ENCODE results near the gene TBCD. TPM values are rescaled to one million over a fixed set of nuclear protein-coding genes. Genes with fewer than 3 reads are reported as not detected.

TBCD gene
- polyA plus RNA-seq, 1 experiment, result 38.6 TPM

DNA sequence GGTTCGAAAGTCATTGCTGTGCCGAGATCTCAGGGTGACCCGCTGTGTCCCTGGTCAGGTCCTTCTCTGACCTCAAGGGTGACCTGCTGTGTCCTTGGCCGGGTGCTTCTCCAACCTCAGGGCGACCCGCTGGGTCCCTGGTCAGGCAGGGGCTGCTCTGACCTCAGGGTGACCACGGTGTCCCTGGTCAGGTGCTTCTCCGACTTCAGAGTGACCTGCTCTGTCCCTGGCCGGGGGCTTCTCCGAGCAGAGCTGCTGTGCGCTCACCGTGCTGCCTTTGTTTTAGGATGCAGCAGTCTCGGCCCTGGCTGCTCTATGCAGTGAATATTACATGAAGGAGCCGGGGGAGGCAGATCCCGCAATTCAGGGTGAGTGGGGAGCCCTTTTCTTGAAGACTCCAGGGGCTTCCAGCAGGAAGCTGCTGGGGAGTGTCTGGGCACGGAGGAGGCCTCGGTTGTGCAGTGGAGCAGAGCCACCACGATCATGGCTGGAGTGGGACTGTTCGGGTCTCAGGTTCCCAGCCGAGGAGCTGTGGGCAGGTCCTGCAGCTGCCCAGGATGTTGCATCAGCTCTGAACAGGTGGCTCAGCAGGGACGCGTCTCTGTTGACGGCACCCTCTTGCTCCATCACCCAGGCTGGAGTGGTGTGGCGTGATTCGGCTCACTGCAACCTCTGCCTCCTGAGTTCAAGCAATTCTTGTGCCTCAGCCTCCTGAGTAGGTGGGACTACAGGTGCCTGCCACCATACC lies 171.7 kb downstream of the TBCD start:
- Histone ChIP-seq H3K36me3 (ENCODE audit: control insufficient read depth, insufficient read depth, low read length) (peaks cover 11% of the 10 kb centered on the region), H3K4me3 (ENCODE audit: low read depth, low read length) (no peak overlapping the region), H3K27me3 (ENCODE audit: control insufficient read depth, insufficient read depth, low read length) (no peaks in the 10 kb centered on the region)
- TF ChIP-seq, protein P1, sequence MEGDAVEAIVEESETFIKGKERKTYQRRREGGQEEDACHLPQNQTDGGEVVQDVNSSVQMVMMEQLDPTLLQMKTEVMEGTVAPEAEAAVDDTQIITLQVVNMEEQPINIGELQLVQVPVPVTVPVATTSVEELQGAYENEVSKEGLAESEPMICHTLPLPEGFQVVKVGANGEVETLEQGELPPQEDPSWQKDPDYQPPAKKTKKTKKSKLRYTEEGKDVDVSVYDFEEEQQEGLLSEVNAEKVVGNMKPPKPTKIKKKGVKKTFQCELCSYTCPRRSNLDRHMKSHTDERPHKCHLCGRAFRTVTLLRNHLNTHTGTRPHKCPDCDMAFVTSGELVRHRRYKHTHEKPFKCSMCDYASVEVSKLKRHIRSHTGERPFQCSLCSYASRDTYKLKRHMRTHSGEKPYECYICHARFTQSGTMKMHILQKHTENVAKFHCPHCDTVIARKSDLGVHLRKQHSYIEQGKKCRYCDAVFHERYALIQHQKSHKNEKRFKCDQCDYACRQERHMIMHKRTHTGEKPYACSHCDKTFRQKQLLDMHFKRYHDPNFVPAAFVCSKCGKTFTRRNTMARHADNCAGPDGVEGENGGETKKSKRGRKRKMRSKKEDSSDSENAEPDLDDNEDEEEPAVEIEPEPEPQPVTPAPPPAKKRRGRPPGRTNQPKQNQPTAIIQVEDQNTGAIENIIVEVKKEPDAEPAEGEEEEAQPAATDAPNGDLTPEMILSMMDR (IDR thresholded peaks at IDR 0.05; ENCODE audit: insufficient read depth, low read depth, low read length), result no peak
- DNase-seq (ENCODE audit: low read depth), result no peak
- ChIA-PET CTCF (no interaction called here), POLR2A (no interaction called here)

DNA sequence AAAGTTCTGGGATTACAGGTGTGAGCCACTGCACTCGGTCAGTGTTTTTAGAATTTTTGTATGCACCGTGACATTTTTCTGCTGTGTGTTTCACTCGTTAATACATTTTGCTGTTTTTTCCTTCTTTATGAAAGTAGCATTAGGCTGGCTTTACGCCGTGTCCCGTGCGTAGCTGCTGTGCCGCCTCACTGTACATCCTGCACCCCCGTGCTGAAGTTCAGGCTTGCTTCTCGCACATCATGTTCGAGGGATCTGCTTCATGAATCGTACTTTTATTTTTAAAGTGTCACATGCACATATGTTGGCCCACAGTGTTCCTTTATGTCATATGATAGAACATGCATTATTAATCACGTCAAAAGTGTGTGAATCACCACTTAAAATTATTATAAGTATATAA lies 172.3 kb downstream of the TBCD start:
- Histone ChIP-seq H3K4me3 (ENCODE audit: low read depth, low read length) (no peak overlapping the region), H3K27me3 (ENCODE audit: control insufficient read depth, insufficient read depth, low read length) (no peaks in the 10 kb centered on the region), H3K36me3 (ENCODE audit: control insufficient read depth, insufficient read depth, low read length) (peaks cover 13% of the 10 kb centered on the region)
- no peak for DNase-seq (ENCODE audit: low read depth)
- ChIA-PET CTCF (interaction anchor here (0.9 to 1.7 kb wide), 2 partner anchors 9 to 142 kb away, joined by 3 to 5 read pairs; no protein-coding TSS in a partner anchor), POLR2A (no interaction called here)
- TF ChIP-seq, protein P1 (IDR thresholded peaks at IDR 0.05; ENCODE audit: insufficient read depth, low read depth, low read length), result no peak

DNA sequence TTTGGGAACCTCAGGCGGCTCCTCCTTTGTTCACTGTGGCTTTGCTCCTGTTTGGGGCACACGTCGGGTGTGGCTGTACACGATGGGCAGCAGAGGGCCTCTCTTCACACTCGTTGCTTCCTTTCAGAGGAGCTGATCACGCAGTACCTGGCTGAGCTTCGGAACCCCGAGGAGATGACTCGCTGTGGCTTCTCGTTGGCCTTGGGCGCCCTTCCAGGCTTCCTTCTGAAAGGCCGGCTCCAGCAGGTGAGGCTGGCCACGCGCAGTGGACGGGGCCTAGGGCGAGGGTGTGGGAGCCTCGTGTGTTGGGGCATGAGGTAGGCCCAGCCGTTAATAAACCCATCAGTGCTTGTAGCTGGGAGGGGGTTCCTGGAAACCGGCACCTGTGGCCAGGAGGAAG lies 172.9 kb downstream of the TBCD start:
- Histone ChIP-seq H3K27me3 (ENCODE audit: control insufficient read depth, insufficient read depth, low read length) (no peaks in the 10 kb centered on the region), H3K36me3 (ENCODE audit: control insufficient read depth, insufficient read depth, low read length) (peaks cover 13% of the 10 kb centered on the region), H3K4me3 (ENCODE audit: low read depth, low read length) (no peak overlapping the region)
- CTCF ChIA-PET, result interaction anchor here (0.8 to 1.7 kb wide), 3 partner anchors 10 to 143 kb away, joined by 3 to 5 read pairs (median 3); no protein-coding TSS in a partner anchor
- TF ChIP-seq, protein P1 (IDR thresholded peaks at IDR 0.05; ENCODE audit: insufficient read depth, low read depth, low read length), result no peak
- POLR2A ChIA-PET, result no interaction called here
- DNase-seq (ENCODE audit: low read depth), result no peak

DNA sequence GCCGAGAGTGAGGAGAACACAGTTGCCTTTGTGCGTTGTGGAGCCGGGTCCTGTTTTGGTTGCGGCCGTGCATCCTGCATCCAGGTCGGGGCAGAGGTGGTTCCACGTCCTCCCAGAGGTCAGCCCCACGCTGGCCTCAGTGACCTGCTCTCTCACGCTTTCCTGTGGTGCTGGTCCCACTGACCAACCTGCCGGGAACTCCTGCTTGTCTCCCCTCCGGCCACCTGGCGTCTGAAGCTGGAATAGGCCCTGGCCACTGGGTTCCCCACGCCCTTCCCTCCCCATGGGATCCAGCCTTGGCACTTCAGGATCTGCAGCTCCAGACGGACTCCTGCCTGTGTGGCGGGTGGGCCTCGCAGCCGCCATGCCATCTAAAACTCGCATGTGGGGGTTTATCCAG lies 173.5 kb downstream of the TBCD start:
- H3K27me3 ChIP-seq (ENCODE audit: control insufficient read depth, insufficient read depth, low read length), result no peaks in the 10 kb centered on the region
- ChIA-PET POLR2A (no interaction called here), CTCF (interaction anchor here (0.8 to 1.7 kb wide), 3 partner anchors 10 to 143 kb away, joined by 3 to 5 read pairs (median 3); no protein-coding TSS in a partner anchor)
- H3K36me3 ChIP-seq (ENCODE audit: control insufficient read depth, insufficient read depth, low read length), result peaks cover 16% of the 10 kb centered on the region
- H3K4me3 ChIP-seq (ENCODE audit: low read depth, low read length), result no peak overlapping the region
- TF ChIP-seq, protein P1 (IDR thresholded peaks at IDR 0.05; ENCODE audit: insufficient read depth, low read depth, low read length), result no peak
- no peak for DNase-seq (ENCODE audit: low read depth)

DNA sequence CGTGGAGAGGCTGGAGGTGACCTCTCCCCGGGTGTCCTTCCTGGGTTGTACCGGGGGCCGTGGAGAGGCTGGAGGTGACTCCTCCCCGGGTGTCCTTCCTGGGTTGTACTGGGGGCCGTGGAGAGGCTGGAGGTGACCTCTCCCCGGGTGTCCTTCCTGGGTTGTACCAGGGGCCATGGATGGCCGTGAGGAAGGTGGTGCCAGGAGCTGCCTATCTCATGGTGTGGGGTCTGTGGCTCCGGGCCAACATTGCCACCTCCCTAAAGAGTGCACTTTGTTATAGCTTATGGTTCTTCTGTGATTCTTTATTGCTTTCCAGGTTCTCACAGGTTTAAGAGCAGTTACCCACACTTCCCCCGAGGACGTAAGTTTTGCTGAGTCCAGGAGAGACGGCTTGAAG lies 174.2 kb downstream of the TBCD start:
- no peak overlapping the region for H3K4me3 ChIP-seq (ENCODE audit: low read depth, low read length)
- H3K36me3 ChIP-seq (ENCODE audit: control insufficient read depth, insufficient read depth, low read length), result peaks cover 20% of the 10 kb centered on the region
- H3K27me3 ChIP-seq (ENCODE audit: control insufficient read depth, insufficient read depth, low read length), result no peaks in the 10 kb centered on the region
- CTCF ChIA-PET, result no interaction called here
- POLR2A ChIA-PET, result no interaction called here
- TF ChIP-seq, protein P1 (IDR thresholded peaks at IDR 0.05; ENCODE audit: insufficient read depth, low read depth, low read length), result no peak
- no peak for DNase-seq (ENCODE audit: low read depth)
